HG02938 (cell line): Measurements from ENCODE around the gene ZNF565.
"Not testable (repeated sequence)": the region's sequence is repeated elsewhere in the genome, so short reads cannot be mapped to it uniquely, and the experiment has no call there.

ENCODE experiments used
- ATAC-seq: cut with Tn5 transposase; IDR thresholded peaks from one replicate; pipeline ENCODE4 v1.9.1; 2021; ENCODE audit warnings: mild to moderate bottlenecking, moderate library complexity; ENCODE audit not compliant: unreplicated experiment

Gene ZNF565

GRCh38 chr19:36152019-36152351, 62.5 kb downstream of the ZNF565 start:
- no peak for ATAC-seq

GRCh38 chr19:36151144-36152018, 63.1 kb downstream of the ZNF565 start:
- ATAC-seq = no peak

DNA sequence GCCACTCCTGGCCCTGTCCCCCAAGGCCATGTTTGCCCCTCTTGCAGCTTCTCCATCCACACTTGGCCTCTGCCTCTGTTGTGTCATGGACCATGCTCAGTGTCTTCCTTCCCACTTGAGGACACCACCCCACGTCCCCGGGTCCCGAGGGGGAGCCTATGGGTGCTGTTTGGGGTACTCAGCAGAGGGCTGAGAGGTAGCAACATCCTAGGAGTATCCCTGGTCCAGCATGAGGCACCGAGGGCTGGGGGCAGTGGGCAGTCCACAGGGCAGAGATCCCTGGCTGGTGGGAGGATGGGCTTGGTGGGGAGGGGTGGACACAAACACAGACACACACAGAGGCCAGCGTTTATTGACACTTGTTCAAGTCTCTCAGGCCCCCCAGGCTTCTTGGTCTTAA, 63.9 kb downstream of the ZNF565 start:
- no peak for ATAC-seq

GRCh38 chr19:36149673-36150406, 64.6 kb downstream of the ZNF565 start:
- no peak for ATAC-seq

DNA sequence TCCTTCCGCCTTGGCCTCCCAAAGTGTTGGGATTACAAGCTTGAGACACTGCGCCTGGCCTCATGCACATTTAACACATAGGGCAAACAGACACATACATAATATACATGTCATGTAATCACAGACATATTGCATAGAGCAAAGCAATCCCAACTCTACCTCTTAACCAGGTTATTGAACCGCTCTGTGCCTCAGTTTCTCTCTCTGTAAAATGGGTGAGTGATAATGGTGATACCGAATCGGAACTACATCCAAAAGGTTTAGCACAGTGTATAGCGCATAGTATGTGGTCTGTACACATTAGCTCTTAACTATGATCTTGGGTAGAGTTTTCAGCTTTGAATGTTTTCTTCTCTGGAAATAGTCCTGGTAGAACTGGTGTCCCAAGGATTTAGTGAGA, 69.8 kb downstream of the ZNF565 start:
- ATAC-seq = no peak

GRCh38 chr19:36142496-36142895, 72.0 kb downstream of the ZNF565 start:
- no peak for ATAC-seq

DNA sequence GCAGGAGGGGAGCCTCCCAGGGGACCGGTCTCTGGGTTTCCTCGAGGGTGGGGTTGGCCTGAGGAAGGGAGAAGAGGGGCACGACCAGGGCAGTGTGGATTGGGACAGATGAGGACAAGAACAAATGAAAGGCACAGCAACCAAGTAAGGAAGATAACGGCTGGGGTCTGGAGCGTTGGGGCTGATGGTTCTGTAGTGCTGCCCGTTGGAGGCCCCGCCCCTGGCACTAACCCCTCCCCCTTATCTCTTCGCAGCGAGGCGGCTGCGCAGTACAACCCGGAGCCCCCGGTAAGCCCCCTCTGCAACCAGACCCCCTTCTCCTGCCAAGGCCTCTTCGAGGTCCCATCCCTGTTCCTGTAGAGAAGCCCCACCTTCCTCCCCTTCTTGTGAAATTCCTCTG, 72.4 kb downstream of the ZNF565 start:
- no peak for ATAC-seq

DNA sequence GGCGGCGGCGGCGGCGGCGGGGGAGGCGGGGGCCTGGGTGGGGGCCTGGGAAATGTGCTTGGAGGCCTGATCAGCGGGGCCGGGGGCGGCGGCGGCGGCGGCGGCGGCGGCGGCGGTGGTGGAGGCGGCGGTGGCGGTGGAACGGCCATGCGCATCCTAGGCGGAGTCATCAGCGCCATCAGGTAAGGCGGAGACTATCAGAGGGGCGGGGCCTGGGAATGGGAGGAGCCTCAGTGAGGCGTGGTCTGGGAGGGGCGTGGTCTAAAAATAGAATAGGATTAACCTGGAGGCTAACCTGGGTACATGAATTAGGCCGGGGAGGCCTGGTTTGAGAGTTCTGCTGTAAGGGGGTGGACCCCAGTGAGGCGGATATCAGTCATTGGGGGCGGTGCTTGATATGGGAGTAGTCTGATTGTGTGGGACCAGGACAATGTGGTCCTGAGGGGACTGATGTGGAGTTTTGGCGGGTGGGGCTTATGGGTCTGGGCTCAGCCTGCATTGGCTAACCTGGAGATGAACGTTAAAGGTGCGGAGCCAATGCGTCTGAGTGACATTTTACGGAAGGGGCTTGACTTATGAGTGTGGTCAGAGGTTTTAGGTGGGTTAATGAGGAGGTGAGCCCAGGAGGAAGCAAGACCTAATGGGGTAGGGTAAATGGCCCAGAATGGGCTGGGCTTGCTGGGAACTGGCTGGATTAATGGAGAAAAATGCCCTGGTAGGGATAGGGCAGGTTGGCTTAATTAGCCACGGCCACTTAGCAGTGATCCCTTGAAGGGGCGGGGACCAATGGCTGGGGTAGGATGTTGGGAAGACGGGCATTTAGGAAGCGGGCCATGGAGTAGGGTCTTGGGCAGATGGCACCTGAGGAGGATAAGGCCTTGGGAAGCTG, 73.2 kb downstream of the ZNF565 start:
- no peak for ATAC-seq

GRCh38 chr19:36140304-36141038, 74.0 kb downstream of the ZNF565 start:
- no peak for ATAC-seq

- ATAC-seq = peak; percentile 75
Observed at GRCh38 chr19:36139473-36140303, 74.8 kb downstream of the ZNF565 start, which contains the start of gene CAPNS1. TSS of gene CAPNS1 (plus strand) at chr19:36140066. CDS start at chr19:36141012, 946 bp downstream.

DNA sequence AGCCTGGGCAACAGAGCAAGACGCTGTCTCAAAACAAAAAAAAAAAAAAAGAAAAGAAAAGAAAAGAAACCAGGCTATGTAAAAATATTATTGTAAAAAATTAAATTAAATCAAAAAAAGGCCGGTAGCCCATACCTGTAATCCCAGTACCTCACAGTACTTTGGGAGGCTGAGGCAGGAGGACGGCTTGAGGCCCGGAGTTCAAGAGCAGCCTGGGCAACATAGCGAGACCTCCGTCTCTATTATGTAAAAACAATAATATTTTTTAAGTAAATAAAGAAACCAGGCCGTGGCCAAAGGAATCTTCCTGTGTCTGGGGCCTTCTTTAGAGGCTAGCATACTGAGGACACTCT, 75.4 kb downstream of the ZNF565 start:
- no peak for ATAC-seq

DNA sequence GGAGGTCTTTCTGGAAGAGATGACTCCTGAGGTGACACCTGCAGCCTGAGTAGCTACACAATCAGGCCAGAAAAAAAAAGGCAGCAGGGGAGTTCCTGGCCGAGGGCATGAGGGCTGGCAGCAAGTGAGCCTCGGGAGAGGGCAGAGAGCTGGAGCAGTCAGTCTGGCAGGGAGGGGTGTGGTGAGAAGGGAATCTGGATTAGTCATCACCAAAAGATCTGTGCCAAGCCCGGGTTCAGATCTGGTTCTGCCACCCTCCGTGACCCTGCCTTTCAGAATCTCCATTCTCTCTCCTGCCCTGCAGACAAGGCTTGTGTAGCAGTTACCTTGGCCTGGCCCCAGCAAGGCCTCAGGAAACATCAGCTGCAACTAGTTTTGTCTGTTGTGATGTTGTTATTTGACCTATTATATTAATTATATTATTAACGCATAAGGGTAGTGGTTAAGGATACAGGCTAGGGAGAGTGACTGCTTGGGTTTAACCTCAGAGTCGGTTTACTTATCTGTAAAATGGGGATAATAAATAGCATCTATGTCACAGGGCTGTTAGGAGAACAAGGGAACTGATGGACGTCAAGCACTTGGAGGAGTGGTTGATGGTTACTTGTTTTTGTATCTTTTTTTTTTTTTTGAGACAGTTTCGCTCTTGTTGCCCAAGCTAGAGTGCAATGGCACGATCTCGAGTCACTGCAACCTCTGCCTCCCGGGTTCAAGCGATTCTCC, 77.3 kb downstream of the ZNF565 start:
- ATAC-seq = no peak

- ATAC-seq = not testable (repeated sequence)
Observed at GRCh38 chr19:36134867-36135266, 79.6 kb downstream of the ZNF565 start.
